ENCODE results near the gene AFAP1. TPM values are rescaled to one million over a fixed set of nuclear protein-coding genes. Genes with fewer than 3 reads are reported as not detected.

Gene AFAP1
- total RNA-seq, 1 experiment from 2014 or later, result 3.9 TPM

GRCh38 chr4:7857238-7857701, 82.4 kb downstream of the AFAP1 start:
- DNase-seq (ENCODE audit: low spot score), result no peak
- in situ Hi-C loops (cut with HindIII; ENCODE audit: low sequenced_read_pairs), result no loop called here

GRCh38 chr4:7855731-7856130, 83.9 kb downstream of the AFAP1 start:
- in situ Hi-C loops (cut with HindIII; ENCODE audit: low sequenced_read_pairs), result no loop called here
- DNase-seq (ENCODE audit: low spot score), result no peak

GRCh38 chr4:7854697-7855370, 84.8 kb downstream of the AFAP1 start:
- no peak for DNase-seq (ENCODE audit: low spot score)
- in situ Hi-C loops (cut with HindIII; ENCODE audit: low sequenced_read_pairs), result no loop called here

GRCh38 chr4:7854216-7854615, 85.4 kb downstream of the AFAP1 start:
- peak; percentile 74 for DNase-seq (ENCODE audit: low spot score)
- in situ Hi-C loops (cut with HindIII; ENCODE audit: low sequenced_read_pairs), result no loop called here

- no peak for DNase-seq (ENCODE audit: low spot score)
- in situ Hi-C loops (cut with HindIII; ENCODE audit: low sequenced_read_pairs), result no loop called here
Observed at GRCh38 chr4:7853271-7853670, 86.4 kb downstream of the AFAP1 start.

- DNase-seq (ENCODE audit: low spot score), result no peak
Observed at GRCh38 chr4:7852568-7853185, 87.0 kb downstream of the AFAP1 start.

GRCh38 chr4:7850489-7850888, 89.2 kb downstream of the AFAP1 start:
- no peak for DNase-seq (ENCODE audit: low spot score)
- in situ Hi-C loops (cut with HindIII; ENCODE audit: low sequenced_read_pairs), result no loop called here

More at GRCh38 chr4:7852568-7853185, 87.0 kb downstream of the AFAP1 start:
- in situ Hi-C loops (cut with HindIII; ENCODE audit: low sequenced_read_pairs), result no loop called here

GRCh38 chr4:7847206-7847605, 92.5 kb downstream of the AFAP1 start:
- in situ Hi-C loops (cut with HindIII; ENCODE audit: low sequenced_read_pairs), result no loop called here
- no peak for DNase-seq (ENCODE audit: low spot score)

- no peak for DNase-seq (ENCODE audit: low spot score)
- in situ Hi-C loops (cut with HindIII; ENCODE audit: low sequenced_read_pairs), result no loop called here
Observed at GRCh38 chr4:7845493-7846128, 94.0 kb downstream of the AFAP1 start.

GRCh38 chr4:7844594-7844991, 95.1 kb downstream of the AFAP1 start:
- in situ Hi-C loops (cut with HindIII; ENCODE audit: low sequenced_read_pairs), result no loop called here
- DNase-seq (ENCODE audit: low spot score), result no peak

GRCh38 chr4:7843831-7844593, 95.6 kb downstream of the AFAP1 start:
- in situ Hi-C loops (cut with HindIII; ENCODE audit: low sequenced_read_pairs), result no loop called here
- DNase-seq (ENCODE audit: low spot score), result peak; percentile 73

GRCh38 chr4:7842384-7843279, 97.0 kb downstream of the AFAP1 start:
- DNase-seq (ENCODE audit: low spot score), result no peak
- in situ Hi-C loops (cut with HindIII; ENCODE audit: low sequenced_read_pairs), result no loop called here

GRCh38 chr4:7841894-7842293, 97.8 kb downstream of the AFAP1 start:
- in situ Hi-C loops (cut with HindIII; ENCODE audit: low sequenced_read_pairs), result no loop called here
- DNase-seq (ENCODE audit: low spot score), result no peak

- in situ Hi-C loops (cut with HindIII; ENCODE audit: low sequenced_read_pairs), result no loop called here
- DNase-seq (ENCODE audit: low spot score), result no peak
Observed at GRCh38 chr4:7841071-7841470, 98.6 kb downstream of the AFAP1 start.

- no peak for DNase-seq (ENCODE audit: low spot score)
- in situ Hi-C loops (cut with HindIII; ENCODE audit: low sequenced_read_pairs), result no loop called here
Observed at GRCh38 chr4:7839856-7840255, 99.8 kb downstream of the AFAP1 start.

- no peak for DNase-seq (ENCODE audit: low spot score)
- in situ Hi-C loops (cut with HindIII; ENCODE audit: low sequenced_read_pairs), result no loop called here
Observed at GRCh38 chr4:7838136-7838782, 101.4 kb downstream of the AFAP1 start.

GRCh38 chr4:7837597-7838135, 102.0 kb downstream of the AFAP1 start:
- DNase-seq (ENCODE audit: low spot score), result no peak
- in situ Hi-C loops (cut with HindIII; ENCODE audit: low sequenced_read_pairs), result no loop called here

Data from G401 (cell line).